HG03432 (cell line): ENCODE measurements around the gene MLLT10.
A peak's percentile ranks its signal among the peaks of the same experiment; 100 is the strongest.

Experiments used
- ATAC-seq: cut with Tn5 transposase; IDR thresholded peaks from one replicate; pipeline ENCODE4 v1.9.1; 2021; ENCODE audit warnings: mild to moderate bottlenecking, moderate library complexity; ENCODE audit not compliant: unreplicated experiment

Gene MLLT10

DNA sequence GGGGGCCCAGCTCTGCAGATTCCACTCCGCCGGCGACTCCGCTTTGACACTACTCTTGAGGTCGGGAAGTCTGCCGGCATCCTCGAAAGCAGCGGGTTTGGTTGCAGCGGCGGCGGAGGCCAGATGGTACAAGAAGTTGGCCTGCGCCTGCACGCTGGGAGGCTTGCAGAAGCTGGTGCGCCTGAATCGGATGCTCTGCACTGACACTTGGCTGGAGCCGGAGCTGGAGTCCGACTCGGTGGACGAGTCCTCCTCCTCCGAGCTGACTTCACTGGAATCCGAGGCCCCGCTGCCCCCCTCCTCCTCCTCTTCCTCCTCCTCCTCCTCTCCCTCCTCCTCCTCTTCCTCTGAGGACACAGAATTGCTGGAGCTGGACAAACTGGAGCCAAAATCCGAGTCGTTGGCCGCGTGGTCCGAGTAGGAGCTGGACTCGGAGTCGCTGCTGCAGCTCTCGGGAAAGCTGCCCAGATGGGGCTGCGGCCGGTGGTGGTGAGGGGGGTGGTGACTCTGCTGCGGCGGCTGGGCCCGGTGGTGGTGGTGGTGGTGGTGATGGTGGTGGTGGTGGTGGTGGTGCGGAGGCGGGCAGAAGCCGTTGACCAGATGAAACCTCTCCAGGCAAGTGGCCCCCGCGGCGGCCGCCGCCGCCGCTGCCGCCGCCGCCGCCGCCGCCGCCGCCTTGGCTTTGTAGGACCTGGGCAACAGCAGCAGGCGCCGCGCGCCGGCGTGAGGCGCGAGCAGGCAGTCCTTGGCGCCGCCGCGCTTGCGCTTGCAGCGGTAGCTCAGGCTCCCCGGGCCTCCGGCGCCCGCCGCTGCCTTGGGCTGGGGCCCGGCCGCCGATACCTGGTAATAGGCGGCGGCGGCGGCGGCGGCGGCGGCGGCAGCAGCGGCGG, 17.5 kb upstream of the MLLT10 start:
- peak; percentile 71 for ATAC-seq

DNA sequence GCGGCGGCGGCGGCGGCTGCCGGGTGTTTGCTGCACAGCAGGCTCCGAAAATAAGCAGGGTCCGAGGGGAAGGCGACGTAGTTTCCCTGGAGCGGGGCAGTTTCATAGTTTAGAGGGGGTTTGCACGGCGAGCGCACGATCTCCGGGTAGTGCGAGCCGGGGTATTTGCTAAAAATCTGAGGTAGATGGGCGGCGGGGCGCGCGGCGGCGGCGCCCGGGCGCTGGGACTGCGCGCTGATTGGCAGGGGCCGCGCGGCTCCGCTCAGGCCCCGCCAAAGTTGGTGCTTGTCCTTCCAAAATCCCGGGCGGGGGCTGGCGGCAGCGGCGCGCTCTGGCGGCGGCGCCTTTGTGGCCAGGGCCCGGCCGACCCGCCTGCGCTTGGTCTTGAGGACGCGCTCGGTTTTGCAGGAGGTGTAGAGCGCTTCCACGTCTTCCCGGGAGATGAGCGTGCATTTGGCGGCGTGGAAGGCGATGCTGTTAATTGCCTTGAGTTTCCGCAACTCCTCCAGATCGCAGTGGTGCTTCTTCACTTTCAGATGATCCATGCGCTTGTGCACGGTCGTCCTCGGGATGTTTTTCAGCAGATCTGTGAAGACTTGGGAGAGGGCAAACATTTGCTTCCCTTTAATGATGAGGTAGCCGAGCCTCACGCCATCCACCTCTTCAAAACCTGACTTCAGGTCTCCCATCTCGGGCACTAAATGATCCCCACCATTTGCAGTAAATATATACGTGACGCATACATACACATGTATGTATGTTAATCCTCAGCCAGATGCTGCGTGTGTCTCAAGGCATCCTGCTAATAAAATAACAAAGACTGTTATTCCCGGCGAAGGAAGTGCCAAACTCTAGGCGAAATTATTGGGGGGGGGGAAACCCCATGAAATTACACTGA, 16.6 kb upstream of the MLLT10 start:
- ATAC-seq: peak; percentile 72

DNA sequence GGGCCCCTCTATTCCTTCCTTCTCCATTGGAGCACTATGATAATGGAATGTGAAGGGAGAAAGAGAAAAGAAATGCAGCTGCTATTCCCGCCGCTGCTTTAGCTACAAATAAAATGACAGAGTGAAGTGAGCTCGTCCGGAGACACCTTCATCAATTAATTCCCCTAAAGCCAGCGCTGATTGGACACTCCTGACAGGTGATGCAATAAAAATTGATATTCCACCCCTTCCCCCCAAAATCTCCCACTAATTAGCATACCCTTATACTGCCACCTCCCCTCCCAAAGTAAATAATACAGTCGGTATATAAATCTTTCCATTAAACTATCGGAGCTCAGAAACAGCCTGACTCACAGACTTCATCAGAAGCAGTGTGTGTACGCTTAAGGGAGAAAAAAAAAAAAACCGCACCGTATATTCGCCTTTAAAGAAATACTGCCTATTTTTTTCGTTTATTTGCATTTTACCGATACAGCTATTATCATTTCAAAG, 15.8 kb upstream of the MLLT10 start:
- no peak for ATAC-seq

DNA sequence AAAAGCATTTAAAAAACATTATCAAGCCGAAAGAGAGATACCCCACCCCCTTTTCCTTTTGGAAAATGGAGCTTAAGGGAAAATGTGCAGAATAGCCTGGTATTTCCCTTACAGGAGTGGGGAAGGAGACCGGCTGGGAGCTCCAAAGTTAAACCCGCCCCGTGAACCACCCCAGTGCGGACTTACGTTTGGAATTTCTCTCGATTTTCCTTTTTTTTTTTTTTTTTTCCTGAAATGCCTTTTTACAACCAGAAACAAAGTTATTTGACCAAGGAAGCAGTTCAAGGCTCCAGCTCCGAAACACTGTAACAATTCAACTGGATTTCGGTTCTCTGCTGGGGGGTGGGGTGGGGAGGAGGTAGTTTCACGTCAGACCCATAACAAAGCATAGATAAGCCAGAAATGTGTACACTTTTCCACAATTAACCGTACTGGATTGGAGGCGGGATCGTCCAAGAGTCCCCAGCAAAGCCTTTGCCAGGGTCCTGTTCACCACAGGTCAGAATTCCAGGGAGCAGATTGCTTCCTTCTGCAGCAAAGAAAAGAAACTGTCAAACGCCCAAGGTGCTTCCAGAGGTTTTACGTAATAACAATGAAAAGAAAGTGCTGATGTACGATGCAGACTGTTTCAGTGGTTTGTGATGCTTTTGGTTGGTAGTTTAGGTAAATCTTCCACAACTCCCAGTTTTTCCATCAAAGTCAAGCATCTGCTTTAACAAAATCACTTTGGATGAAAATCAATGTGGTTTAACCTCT, 15.2 kb upstream of the MLLT10 start:
- ATAC-seq: no peak

DNA sequence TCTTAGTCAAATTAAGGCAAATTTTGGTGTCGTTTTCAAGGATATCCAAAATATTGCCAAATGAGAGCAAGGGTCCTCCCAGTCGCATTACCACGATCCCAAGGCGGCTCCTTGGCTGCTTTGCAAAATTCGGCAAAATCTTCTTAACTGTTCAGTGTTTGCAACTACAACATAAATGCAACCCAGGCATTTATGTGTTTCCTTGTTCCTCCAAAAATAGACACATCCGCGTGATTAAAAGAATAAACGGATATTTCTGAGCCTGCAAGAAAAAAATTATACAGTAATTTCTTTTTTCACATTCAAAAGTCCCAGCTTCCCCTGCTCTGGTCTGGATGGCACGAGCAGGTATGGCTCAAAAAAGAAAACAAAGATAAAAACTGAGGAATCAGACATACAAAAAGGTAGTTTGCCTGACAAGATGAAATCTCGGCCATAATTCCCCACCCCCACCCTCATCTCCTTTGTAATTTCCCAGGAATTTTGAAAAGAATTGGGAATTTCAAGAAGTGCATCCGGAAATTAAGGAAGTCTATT, 14.6 kb upstream of the MLLT10 start:
- no peak for ATAC-seq

DNA sequence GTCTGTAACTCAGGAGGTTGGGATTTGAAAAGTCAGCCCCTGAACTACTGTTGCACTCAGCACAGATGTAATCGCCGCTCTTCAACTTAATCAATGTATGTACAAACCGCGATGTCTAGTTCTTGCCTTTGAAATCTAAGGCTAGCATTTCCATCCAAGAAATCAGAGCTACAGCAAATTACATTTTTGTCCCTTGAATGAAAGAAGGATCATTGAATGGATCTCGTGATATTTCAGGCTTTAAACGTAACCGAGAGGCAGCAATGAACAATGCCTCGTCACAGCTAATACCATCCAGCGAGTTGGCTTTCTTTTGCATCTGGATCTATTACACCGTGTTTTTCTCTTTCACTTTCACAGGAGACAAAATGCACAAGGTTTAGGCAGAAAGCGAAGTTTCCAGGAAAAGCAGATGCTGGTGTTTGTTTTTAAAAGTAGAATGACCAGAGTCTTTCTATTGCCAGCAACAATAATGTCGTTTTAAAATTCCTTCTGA, 14.0 kb upstream of the MLLT10 start:
- ATAC-seq: peak; percentile 40

DNA sequence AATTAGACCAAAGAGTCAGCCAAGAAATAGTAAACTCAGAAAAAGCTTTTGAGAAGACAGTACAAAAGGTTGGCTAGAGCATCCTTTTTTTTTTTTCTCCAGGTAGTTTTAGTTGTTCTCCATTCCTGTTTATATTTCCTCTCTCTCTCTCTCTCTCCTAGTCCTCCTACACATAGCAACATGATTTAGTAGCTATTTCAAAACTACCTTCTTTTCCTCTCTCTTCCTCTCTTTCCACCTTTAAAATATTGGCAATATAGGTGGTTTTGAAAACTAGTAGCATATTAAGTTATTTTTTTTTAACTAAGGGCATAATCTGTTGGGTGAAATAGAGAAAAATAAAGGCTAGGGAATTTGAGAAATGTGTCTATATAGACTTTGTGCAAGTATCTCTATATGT, 13.5 kb upstream of the MLLT10 start:
- ATAC-seq: no peak

DNA sequence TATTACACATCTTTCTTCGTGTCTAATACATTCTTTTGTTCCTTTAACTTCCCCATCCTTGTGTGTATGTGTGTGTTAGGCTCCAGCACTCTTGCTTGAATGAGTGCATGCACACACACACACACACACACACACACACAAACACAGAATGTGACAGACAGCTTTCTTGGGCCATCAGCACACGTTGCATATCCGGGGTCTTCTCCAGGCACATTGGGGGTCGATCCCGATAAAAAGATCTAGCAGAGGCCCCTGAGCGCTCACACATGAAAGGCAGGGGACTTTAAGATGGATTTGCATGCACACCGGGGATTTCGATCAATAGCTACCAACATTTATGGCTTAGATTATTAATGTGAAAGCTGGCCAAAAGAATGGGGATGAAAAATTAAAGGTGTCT, 13.1 kb upstream of the MLLT10 start:
- no peak for ATAC-seq

DNA sequence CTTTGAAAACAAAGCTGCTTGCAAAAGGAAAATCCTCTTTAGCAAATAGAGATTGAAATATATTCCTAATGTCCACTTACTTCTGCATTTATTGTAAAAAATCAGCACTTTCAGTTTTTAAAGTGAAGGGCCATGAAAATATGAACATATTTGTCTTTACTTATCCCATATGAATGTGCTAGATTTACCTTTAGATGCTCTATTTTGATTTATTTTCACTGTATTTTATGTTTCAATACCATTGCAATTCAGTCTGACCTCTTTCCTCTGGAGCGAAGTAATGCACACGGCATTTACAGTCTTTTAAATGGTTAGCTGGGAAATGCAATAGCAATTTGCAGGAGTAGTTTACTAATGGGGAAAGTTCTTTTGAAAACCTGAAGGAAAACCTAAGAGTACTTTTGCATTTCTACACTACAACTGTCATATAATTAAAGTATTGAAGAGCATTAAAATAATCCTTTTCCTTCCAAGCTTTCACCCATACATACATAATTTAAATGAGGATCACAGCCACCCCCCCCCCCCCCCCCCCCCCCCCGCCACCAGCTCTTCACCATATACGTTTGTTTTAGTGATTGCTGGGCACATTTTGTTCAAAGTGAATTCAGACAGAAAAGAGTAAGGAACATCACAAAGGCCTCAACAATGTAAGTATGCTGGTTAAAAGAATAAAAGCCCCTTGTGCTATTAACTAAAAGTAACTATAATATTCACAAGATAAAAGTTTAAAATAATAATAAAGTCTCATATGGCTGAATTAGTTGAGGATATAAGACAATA, 12.1 kb upstream of the MLLT10 start:
- no peak for ATAC-seq

DNA sequence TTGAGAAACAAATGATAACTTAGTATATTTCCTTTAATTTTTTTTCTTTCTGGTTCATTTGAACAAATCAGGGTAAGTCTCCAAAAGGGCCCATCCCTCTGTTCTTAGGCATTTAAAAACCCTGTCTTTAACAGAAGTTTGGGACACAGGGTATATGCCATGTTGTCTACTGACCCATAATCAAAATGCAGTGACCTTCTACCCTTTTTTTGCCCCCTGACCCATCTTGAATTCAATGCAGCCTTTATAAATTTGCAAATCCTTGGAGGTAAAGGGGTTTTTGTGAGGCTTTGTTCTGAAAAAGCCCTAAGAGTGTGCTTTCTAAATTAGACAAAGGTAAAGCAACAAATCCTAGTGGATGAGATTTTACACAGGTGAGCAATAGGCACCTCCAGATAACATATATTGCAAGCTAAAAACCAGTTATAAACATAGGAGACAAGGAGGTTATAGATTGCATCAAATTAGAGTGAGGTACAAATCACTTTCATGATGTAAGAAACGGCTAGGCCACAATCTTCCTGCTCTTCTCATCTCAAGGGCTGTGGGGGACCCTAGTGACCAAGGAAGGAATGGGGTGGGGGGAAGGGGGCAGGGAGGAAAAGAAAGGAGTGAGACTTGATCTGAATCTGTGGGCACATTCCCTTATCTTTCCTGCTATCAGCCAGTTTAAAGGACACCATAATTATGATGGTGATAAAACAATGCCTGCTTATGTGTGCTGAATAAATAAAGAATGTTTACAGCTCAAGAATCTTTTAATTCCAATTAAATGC, 11.2 kb upstream of the MLLT10 start:
- ATAC-seq: no peak

DNA sequence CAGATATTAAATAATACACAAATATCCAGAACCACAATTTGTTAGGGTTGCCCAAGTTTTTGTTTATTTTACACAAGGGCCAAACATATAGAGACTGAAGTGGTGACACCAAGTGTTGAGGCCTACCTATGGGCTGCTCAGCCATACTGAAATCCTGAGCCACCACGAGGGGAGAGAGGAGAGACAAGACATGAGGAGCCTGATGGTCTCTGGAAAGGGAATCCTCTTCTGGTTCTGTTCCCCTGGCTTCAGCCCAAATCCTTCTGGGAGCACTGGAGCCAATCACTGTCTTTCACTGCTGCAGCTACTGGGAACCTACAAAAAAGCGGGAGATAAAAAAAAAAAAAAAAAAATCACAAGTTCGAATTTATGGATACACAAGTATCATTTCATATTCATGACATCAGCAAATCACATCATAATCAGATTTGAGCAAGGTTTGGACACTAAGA, 10.4 kb upstream of the MLLT10 start:
- ATAC-seq: no peak

DNA sequence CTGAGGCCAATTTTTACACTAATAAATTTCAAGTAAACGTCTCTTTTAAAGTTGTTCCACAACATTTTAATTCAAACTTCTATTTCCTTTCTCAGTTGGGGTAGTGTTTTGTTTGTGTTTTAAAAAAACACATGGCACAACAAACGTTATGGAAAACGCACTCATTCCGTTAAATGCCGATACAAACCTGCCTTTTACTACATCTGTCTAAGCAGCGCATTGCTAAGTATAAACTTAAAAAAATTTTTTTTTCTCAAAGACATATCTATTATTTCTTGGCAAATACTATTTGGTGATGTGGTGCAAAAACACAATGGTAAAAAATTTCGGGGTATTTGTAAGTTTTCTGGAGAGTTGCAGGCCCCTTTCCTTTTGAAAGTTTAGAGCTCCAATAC, 9.9 kb upstream of the MLLT10 start:
- no peak for ATAC-seq

DNA sequence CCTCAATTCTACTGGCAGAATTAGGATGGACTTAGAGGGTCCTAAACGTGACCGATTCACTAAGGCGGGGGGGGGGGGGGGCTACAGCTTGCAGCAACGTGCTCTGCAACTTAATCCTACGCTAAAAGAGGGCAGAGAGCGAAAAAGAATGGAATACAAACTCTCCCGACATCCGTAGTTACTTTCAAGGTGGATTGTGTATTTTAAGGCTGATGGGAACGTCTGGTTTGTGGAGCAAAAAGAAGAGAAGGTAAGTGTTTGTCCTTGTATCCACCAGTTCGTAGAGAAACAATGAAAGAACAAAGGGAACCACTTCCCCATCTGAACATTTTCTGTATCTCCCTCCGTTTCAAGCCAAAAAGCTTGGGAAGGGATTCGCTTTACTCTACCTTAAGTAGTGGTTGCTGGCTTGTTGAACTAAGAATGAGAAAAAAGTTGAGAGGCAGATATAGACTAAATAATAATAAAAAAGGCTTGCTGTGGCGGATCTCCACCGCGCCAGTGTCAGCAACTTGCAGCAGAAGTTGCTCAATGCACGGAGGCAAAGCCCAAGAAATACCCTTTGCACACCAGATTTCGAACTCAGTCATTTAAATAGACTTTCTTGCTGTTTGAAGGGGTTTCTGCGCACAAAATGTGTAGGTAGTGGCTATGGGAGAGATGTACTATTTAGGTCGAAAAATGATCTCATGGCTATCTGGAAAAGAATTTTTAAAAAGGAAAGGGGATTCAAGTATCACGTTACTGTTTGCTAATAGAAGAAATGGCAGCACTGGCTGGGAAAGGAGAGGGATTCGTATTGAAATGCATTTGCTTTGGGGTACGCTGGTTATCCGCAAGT, 9.3 kb upstream of the MLLT10 start:
- no peak for ATAC-seq

DNA sequence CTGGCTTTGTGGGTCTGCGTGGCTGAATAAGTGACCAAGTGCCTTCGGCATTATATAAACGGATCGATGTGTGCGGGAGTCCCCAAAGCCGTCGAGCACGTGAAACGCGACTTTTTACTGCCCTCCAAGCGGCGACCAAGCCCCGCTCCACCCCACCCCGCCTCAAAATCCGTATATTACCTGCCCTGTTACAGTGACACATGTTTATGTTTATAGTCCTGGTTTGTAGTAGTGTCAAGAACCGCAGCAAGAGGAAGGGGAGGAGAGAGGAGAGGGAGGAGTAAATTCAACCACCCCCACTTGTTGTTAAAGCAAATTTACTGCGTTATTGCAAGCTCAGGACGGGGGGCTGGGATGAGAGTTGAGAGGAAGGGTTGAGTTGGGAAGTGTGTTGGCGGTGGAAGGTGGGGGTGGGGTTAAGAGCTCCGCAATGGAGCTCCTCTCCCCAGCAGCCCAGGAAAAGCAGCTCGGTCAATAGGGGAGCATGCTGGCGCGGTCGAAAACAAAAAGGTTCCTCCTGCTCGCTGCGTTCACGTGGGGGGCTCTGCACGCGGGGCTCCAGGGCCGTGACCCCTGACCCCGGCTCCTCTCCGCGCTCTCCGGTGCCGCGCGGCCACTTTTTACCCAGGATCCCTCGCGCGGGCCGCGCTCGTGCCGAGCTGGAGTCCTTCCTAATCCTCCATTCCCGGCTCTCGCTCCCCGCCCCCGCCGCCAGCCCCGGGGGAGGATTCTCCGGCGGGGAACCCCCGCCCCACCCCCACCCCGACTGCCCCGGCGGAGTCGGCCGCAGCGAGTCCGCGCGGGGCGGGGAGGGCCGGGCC, 8.5 kb upstream of the MLLT10 start, which contains the start of gene SKIDA1:
Gene SKIDA1, minus strand, starts transcription at position 316 of the 821 bp plus-strand sequence. CDS start 7,860 bp downstream, outside the sequence.
- peak; percentile 64 for ATAC-seq

DNA sequence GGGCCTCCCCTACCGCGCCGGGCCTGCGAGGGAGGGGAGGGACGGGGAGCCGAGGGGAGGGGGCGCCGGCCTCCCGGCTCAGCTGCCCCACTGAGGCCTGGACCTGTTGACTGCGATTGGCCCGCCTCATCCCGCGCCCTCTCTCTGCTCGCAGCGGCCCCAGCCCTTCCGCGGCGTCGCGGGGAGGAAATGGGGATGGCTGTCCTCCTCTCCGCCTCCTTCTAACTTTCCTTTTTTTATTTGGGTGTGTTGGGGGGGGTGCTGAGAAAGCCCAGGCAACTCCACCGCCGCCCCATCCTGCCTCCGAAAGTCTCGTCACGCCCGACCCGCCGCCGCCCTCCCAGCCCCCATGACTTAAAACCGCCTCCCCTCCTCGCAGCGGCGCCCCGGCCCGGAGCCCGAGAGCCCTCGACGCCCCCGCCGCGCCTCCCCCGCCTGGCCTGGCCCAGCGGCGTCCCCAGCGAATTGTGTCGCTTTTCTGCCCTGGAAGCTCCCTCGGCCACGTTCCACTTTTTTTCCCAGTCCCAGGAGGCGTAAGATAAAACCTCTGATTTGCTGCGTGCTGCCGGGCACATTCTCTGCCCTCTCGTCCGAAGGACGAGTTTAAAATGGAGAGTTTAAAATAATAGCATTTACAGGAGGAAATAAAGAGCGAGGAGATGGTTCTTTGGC, 7.7 kb upstream of the MLLT10 start:
- peak; percentile 40 for ATAC-seq

DNA sequence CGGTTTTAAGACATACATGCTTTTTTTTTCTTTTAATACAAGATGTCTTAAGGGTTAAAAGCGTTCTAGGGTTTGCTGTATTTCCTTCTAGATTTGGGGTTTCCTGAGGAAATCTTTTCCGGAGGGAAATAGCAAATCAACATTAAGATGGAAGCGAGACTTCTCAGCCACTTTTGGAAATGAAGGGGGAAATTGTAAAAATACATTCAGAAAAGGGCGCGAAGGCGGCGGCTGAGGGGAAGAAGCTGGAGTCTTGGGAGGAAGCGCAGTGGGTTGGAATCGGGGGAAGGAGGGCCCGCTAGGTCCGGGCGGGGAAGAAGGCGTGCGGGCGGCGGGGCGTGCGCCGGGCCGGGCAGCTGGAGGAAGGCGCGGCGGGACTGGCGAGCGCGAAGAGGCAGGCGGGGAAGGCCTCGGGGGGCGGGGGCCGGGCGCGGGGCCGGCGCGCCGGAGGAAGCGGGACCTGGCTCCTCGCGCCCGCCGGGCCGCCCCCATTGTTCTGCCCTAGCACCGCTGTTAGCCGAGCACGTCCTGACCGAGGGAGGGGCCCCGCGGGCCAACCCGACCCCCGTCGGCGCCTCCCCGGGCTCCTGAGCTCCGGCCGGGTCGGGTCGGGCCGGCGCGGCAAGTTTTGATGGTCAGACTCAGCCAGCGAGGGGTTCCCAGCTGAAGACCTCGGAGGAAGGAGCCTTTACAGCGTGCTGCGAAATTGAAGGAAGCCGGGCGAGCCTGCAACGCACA, 7.0 kb upstream of the MLLT10 start:
- ATAC-seq: peak; percentile 35
